H1 (cell line): ENCODE results near the gene EMX1. TPM values are rescaled to one million over a fixed set of nuclear protein-coding genes. Genes with fewer than 3 reads are reported as not detected.

Source experiments
- CTCF ChIA-PET: fragments of 300-600 bp; sonication (Branson Sonifier 250); formaldehyde crosslinking; loops from one replicate; lab custom pipeline; 2021; ENCODE audit not compliant: partially characterized antibody; lab: Charles Lee
- POLR2A ChIA-PET: fragments of 300-600 bp; sonication (Branson Sonifier 250); formaldehyde crosslinking; loops from one replicate; lab custom pipeline; 2021; ENCODE audit warnings: inconsistent platforms; ENCODE audit not compliant: partially characterized antibody; lab: Charles Lee
- DNase-seq, 2 experiments: peaks; one replicate each; pipeline versions ENCODE4 v3.0.0 to v3.0.0-alpha.2; 2010 to 2022; ENCODE audit warnings: low spot score in 2 of 2, low read depth in 1 of 2, mixed read lengths in 1 of 2
- FAIRE-seq: peaks from 2 replicates; lab custom pipeline; 2011; peaks lifted over from hg19 to GRCh38; lab: Jason Lieb, UNC
- H2AFZ ChIP-seq: 2 replicates; pipeline ENCODE4 v1.8.1; 2012; ENCODE audit warnings: low read length, inconsistent platforms
- H2AK5ac ChIP-seq: 2 replicates; pipeline ENCODE4 v1.6.1; 2013; ENCODE audit warnings: low read depth, low read length
- H2BK120ac ChIP-seq: replicated peaks from 2 replicates; pipeline ENCODE3; 2013; ENCODE audit warnings: low read depth, low read length, inconsistent platforms
- H2BK12ac ChIP-seq: 2 replicates; pipeline ENCODE4 v1.6.1; 2013; ENCODE audit warnings: low read depth, low read length
- H2BK15ac ChIP-seq: 2 replicates; pipeline ENCODE4 v1.6.1; 2013; ENCODE audit warnings: low read length
- H2BK20ac ChIP-seq: 2 replicates; pipeline ENCODE4 v1.6.1; 2013; ENCODE audit warnings: low read length
- H2BK5ac ChIP-seq: 2 replicates; pipeline ENCODE4 v1.6.1; 2013; ENCODE audit warnings: low read depth, low read length
- H3K14ac ChIP-seq: 2 replicates; pipeline ENCODE4 v1.6.1; 2013; ENCODE audit warnings: inconsistent platforms; ENCODE audit not compliant: insufficient read length
- H3K18ac ChIP-seq: 2 replicates; pipeline ENCODE4 v1.6.1; 2013; ENCODE audit warnings: low read length; ENCODE audit errors: extremely low read depth
- H3K23ac ChIP-seq: 2 replicates; pipeline ENCODE4 v1.6.1; 2013; ENCODE audit warnings: inconsistent platforms; ENCODE audit not compliant: insufficient read length
- H3K23me2 ChIP-seq: 2 replicates; pipeline ENCODE4 v1.6.1; 2013; ENCODE audit warnings: low read depth, low read length
- H3K27ac ChIP-seq: 2 replicates; pipeline ENCODE4 v1.6.1; 2011; ENCODE audit warnings: low read depth, low read length, inconsistent platforms
- H3K27me3 ChIP-seq, 4 experiments: replicated peaks in 1 of 4; 1 replicate in 1 of 4; 2 replicates in 3 of 4; pipeline versions ENCODE4 v1.6.1 to v1.8.1; 2011 to 2013; ENCODE audit warnings: low read length in 3 of 4, mild to moderate bottlenecking in 3 of 4, inconsistent platforms in 2 of 4, mixed read lengths in 2 of 4, moderate library complexity in 1 of 4; ENCODE audit not compliant: control insufficient read depth in 3 of 4, insufficient read depth in 3 of 4; ENCODE audit errors: extremely low read depth in 1 of 4
- H3K36me3 ChIP-seq, 4 experiments: 2 replicates each; pipeline versions ENCODE4 v1.6.1 to v1.8.1; 2011 to 2013; ENCODE audit warnings: mild to moderate bottlenecking in 4 of 4, low read length in 3 of 4, moderate library complexity in 2 of 4, control low read depth in 1 of 4, inconsistent platforms in 1 of 4; ENCODE audit not compliant: insufficient read depth in 4 of 4, control insufficient read depth in 2 of 4
- H3K4ac ChIP-seq: replicated peaks from 2 replicates; pipeline ENCODE3; 2013; ENCODE audit warnings: low read length, low read depth, mixed read lengths, inconsistent platforms; ENCODE audit not compliant: insufficient read length
- H3K4me1 ChIP-seq, 4 experiments: replicated peaks in 1 of 4; 1 replicate in 1 of 4; 2 replicates in 3 of 4; pipeline versions ENCODE4 v1.6.1 to v1.8.1; 2011 to 2013; ENCODE audit warnings: low read length in 3 of 4, inconsistent platforms in 2 of 4, mixed read lengths in 1 of 4; ENCODE audit not compliant: insufficient read depth in 4 of 4, control insufficient read depth in 3 of 4
- H3K4me2 ChIP-seq, 2 experiments: 2 replicates each; pipeline versions ENCODE4 v1.6.1 to v1.8.1; 2011 to 2013; ENCODE audit warnings: low read depth in 2 of 2, low read length in 2 of 2, control low read depth in 1 of 2, inconsistent platforms in 1 of 2, mild to moderate bottlenecking in 1 of 2; ENCODE audit not compliant: insufficient read depth in 1 of 2
- H3K4me3 ChIP-seq, 4 experiments: fragments of 200-600, 300-600 bp in 1 of 4; sonication (generic), shearing (Covaris generic), sonication (Bioruptor Twin) in 1 of 4; 2 replicates each; pipeline versions ENCODE4 v1.5.1 to v1.8.1; 2011 to 2016; ENCODE audit warnings: low read length in 4 of 4, low read depth in 3 of 4, control low read depth in 2 of 4, inconsistent platforms in 2 of 4, mild to moderate bottlenecking in 2 of 4, mixed read lengths in 1 of 4, moderate library complexity in 1 of 4; ENCODE audit not compliant: insufficient read depth in 2 of 4; ENCODE audit errors: extremely low read depth in 1 of 4
- H3K56ac ChIP-seq: replicated peaks from 2 replicates; pipeline ENCODE3; 2013; ENCODE audit warnings: low read depth, mild to moderate bottlenecking, mixed read lengths, low read length, inconsistent platforms; ENCODE audit not compliant: insufficient read length
- H3K79me1 ChIP-seq: 2 replicates; pipeline ENCODE4 v1.6.1; 2013; ENCODE audit warnings: low read depth, low read length, control low read depth
- H3K79me2 ChIP-seq, 2 experiments: 2 replicates each; pipeline versions ENCODE4 v1.6.1 to v1.8.1; 2012 to 2013; ENCODE audit warnings: low read length in 2 of 2, mild to moderate bottlenecking in 2 of 2, inconsistent platforms in 1 of 2; ENCODE audit not compliant: insufficient read depth in 2 of 2, control insufficient read depth in 1 of 2
- H3K9ac ChIP-seq, 4 experiments: replicated peaks in 1 of 4; 1 replicate in 1 of 4; 2 replicates in 3 of 4; pipeline versions ENCODE4 v1.6.1 to v1.8.1; 2011 to 2013; ENCODE audit warnings: low read depth in 3 of 4, low read length in 3 of 4, control low read depth in 2 of 4, mild to moderate bottlenecking in 2 of 4, moderate library complexity in 2 of 4, inconsistent platforms in 1 of 4; ENCODE audit errors: extremely low read depth in 1 of 4
- H3K9me3 ChIP-seq, 2 experiments: 2 replicates each; pipeline versions ENCODE4 v1.6.1 to v1.8.1; 2012 to 2013; ENCODE audit warnings: mild to moderate bottlenecking in 2 of 2, moderate library complexity in 2 of 2, control low read depth in 1 of 2, inconsistent platforms in 1 of 2, low read depth in 1 of 2, low read length in 1 of 2, mixed read lengths in 1 of 2; ENCODE audit not compliant: insufficient read depth in 2 of 2
- H4K20me1 ChIP-seq, 2 experiments: replicated peaks in 1 of 2; 2 replicates each; pipeline versions ENCODE3 to v1.8.1; 2011 to 2013; ENCODE audit warnings: inconsistent platforms in 2 of 2, low read length in 2 of 2, mild to moderate bottlenecking in 1 of 2; ENCODE audit not compliant: insufficient read depth in 2 of 2, control insufficient read depth in 1 of 2
- H4K5ac ChIP-seq: 2 replicates; pipeline ENCODE4 v1.6.1; 2013; ENCODE audit warnings: low read length, low read depth, mixed read lengths, inconsistent platforms; ENCODE audit not compliant: insufficient read length
- H4K8ac ChIP-seq: 2 replicates; pipeline ENCODE4 v1.8.0; 2013; ENCODE audit warnings: mild to moderate bottlenecking, moderate library complexity, low read length, inconsistent platforms; ENCODE audit not compliant: insufficient read depth; ENCODE audit errors: extremely low read depth
- H4K91ac ChIP-seq: replicated peaks from 2 replicates; pipeline ENCODE3; 2013; ENCODE audit warnings: low read length, mixed read lengths, inconsistent platforms; ENCODE audit not compliant: insufficient read length
- CEBPB ChIP-seq: IDR thresholded peaks from 2 replicates; pipeline ENCODE4 v1.6.1; 2012; ENCODE audit warnings: low read depth, low read length
- EGR1 ChIP-seq: IDR thresholded peaks from 2 replicates; pipeline ENCODE4 v1.6.1; 2011; ENCODE audit warnings: low read depth, low read length, borderline replicate concordance
- EZH2 ChIP-seq: fragments of 200-600 bp; sonication (generic); IDR thresholded peaks from 2 replicates; pipeline ENCODE4 v1.7.1; 2012; ENCODE audit warnings: low read depth, mild to moderate bottlenecking, moderate library complexity, low read length, inconsistent platforms; ENCODE audit not compliant: severe bottlenecking
- HDAC6 ChIP-seq: IDR thresholded peaks from one replicate; pipeline ENCODE4 v1.7.1; 2012; ENCODE audit warnings: low read depth, mild to moderate bottlenecking, inconsistent platforms, low read length, moderate library complexity
- KDM1A ChIP-seq: fragments of 200-600, 300-600 bp; sonication (generic); IDR thresholded peaks from 2 replicates; pipeline ENCODE4 v1.7.1; 2016; ENCODE audit warnings: mild to moderate bottlenecking, low read length, borderline replicate concordance
- MAFK ChIP-seq: IDR thresholded peaks from 2 replicates; pipeline ENCODE4 v1.6.1; 2012; ENCODE audit warnings: low read depth, mild to moderate bottlenecking, improper control_type of control experiment, low read length
- RAD21 ChIP-seq, 2 experiments: IDR thresholded peaks in 1 of 2; conservative IDR thresholded peaks in 1 of 2; 2 replicates each; pipeline ENCODE4 v1.6.1; 2011; ENCODE audit warnings: low read depth in 2 of 2, low read length in 2 of 2, improper control_type of control experiment in 1 of 2, inconsistent platforms in 1 of 2, mild to moderate bottlenecking in 1 of 2, moderate library complexity in 1 of 2
- RFX5 ChIP-seq: IDR thresholded peaks from 2 replicates; pipeline ENCODE4 v1.6.1; 2011; ENCODE audit warnings: low read depth, low read length, improper control_type of control experiment, borderline replicate concordance
- SAP30 ChIP-seq: fragments of 300-600 bp; sonication (generic); IDR thresholded peaks from 2 replicates; pipeline ENCODE4 v1.7.1; 2012; ENCODE audit warnings: low read length, moderate library complexity, mild to moderate bottlenecking, inconsistent platforms; ENCODE audit not compliant: insufficient read depth, insufficient replicate concordance
- SP4 ChIP-seq: IDR thresholded peaks from 2 replicates; pipeline ENCODE4 v1.6.1; 2012; ENCODE audit warnings: low read length, inconsistent platforms
- WGBS, 2 experiments: shearing (Covaris generic) in 1 of 2; methylation state at CpG; one replicate each; pipeline versions ENCODE4 v1.1.6 to v1.1.7; 2013 to 2015; ENCODE audit warnings: low lambda C conversion rate in 2 of 2, mixed read lengths in 2 of 2, inconsistent platforms in 1 of 2, low coverage in 1 of 2, missing lambda C conversion rate in 1 of 2; ENCODE audit not compliant: insufficient replicate concordance in 2 of 2, insufficient coverage in 1 of 2, insufficient read length in 1 of 2; ENCODE audit errors: extremely low coverage in 1 of 2, missing lambda C conversion rate in 1 of 2; 5-methylcytosine and 5-hydroxymethylcytosine counted together
- polyA plus RNA-seq, 7 experiments: library from polyadenylated mRNA; depleted of rRNA in 3 of 7; stranded (reverse) in 5 of 7; unstranded in 2 of 7; fragments of >200 nt in 5 of 7; fragments of 200-250 nt in 2 of 7; gene quantifications; 1 replicate in 5 of 7; 2 replicates in 1 of 7; 4 replicates in 1 of 7; pipeline versions ENCODE4 v1.2.1 to v1.2.3, GENCODE V29; 2011 to 2013; ENCODE audit warnings: missing spikeins in 2 of 7, mixed read lengths in 2 of 7
- total RNA-seq: library from RNA; stranded (reverse); fragmentation: NEBNext Ultra II Directional; extraction: Animal tissue kit (Norgen Biotek cat#: 25700); gene quantifications from 2 replicates; pipeline ENCODE4 v1.2.1, GENCODE V29; 2021
- TF ChIP-seq, protein P1 (sequence below): IDR thresholded peaks from 2 replicates; pipeline ENCODE4 v1.6.1; 2012; ENCODE audit warnings: low read length, inconsistent platforms

The EMX1 gene
- total and polyA plus RNA-seq, 2 of the 8 experiments (the other 6 are each of a cell fraction or from before 2014, with no cell fraction given) = 2.4 to 4.9 TPM

DNA sequence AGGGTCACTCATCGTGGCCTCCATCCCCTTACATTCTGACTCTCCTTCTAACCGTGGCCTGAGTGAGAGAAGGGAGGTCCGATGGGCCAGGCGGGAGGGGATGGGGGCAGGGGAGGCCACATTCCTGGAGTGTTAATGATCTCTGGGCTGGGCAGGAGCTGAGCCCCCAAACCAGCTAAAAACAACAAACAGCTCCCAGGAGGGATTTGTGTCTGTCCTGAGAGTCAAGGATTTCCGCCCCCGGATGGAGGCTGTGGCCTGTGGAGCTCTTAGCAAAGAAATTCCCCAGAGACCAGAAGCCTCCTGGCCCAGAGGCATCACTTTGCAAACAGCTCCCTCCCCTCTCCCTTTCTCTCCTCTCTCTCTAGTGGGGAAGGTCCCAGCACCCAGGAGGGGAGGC is 23.5 kb downstream of the EMX1 start:
- Histone ChIP-seq H2BK120ac (no peak overlapping the region), H3K79me1 (no peaks in the 10 kb centered on the region), H3K9ac (no peak overlapping the region), H2AK5ac (no peak overlapping the region), H2BK15ac (no peak overlapping the region), H3K27me3 (peaks cover 0 to under 1% (median 0%) of the 10 kb centered on the region in 4 experiments; a peak in 2 of 7 replicates), H4K91ac (no peak overlapping the region), H3K27ac (no peak overlapping the region), H3K14ac (no peak overlapping the region), H4K8ac (no peak overlapping the region), H3K56ac (no peak overlapping the region), H4K5ac (no peak overlapping the region), H3K23me2 (no peaks in the 10 kb centered on the region), H3K4me2 (peak overlapping the region in 1 of 2 experiments; percentile 6; a peak in 1 of 4 replicates), H2BK5ac (peak overlapping the region; percentile 48; the same call in 1 of the 2 replicates), H3K23ac (no peak overlapping the region), H3K18ac (no peak overlapping the region; the same call in 1 of the 2 replicates), H3K4me3 (no peak overlapping the region), H2BK12ac (0 out of 2 replicates have a peak overlapping the region, but pooled peaks have one; percentile 60), H3K4me1 (peaks cover 0 to 22% (median 15%) of the 10 kb centered on the region in 4 experiments; a peak in 6 of 7 replicates), H2BK20ac (peak overlapping the region; percentile 93; the same call in 1 of the 2 replicates), H3K79me2 (no peaks in the 10 kb centered on the region), H4K20me1 (no peaks in the 10 kb centered on the region), H3K4ac (no peak overlapping the region), H2AFZ (no peak overlapping the region), H3K36me3 (no peaks in the 10 kb centered on the region), H3K9me3 (no peaks in the 10 kb centered on the region)
- ChIA-PET CTCF (interaction anchor here (0.6 to 25.6 kb wide), 12 partner anchors 9 to 247 kb away, joined by 3 to 490 read pairs (median 4); partner anchors contain the start of gene SPR), POLR2A (interaction anchor here (0.8 to 2.4 kb wide), 7 partner anchors 11 to 23 kb away, joined by 3 to 11 read pairs (median 4); partner anchors contain the start of gene EMX1)
- WGBS, 2 experiments = 54% methylated on average over 6 of the region's 6 CpGs; no CpG with 5 or more reads in 1 of the 2 experiments
- DNase-seq = no peak
- no peak for FAIRE-seq
- no peak for TF ChIP-seq MAFK
- no peak for TF ChIP-seq HDAC6
- no peak for TF ChIP-seq CEBPB
- TF ChIP-seq SP4 = no peak
- no peak for TF ChIP-seq SAP30
- TF ChIP-seq RFX5 = no peak
- no peak for TF ChIP-seq EZH2
- TF ChIP-seq RAD21 (IDR thresholded peaks at IDR 0.05 in 1 of 2, conservative IDR thresholded peaks at IDR 0.05 in 1 of 2; ENCODE audit: low read depth in 2 of 2, low read length in 2 of 2) = no peak
- TF ChIP-seq KDM1A = no peak
- peak; percentile 47; the same call in 1 of the 2 replicates for TF ChIP-seq EGR1
- TF ChIP-seq, protein P1, sequence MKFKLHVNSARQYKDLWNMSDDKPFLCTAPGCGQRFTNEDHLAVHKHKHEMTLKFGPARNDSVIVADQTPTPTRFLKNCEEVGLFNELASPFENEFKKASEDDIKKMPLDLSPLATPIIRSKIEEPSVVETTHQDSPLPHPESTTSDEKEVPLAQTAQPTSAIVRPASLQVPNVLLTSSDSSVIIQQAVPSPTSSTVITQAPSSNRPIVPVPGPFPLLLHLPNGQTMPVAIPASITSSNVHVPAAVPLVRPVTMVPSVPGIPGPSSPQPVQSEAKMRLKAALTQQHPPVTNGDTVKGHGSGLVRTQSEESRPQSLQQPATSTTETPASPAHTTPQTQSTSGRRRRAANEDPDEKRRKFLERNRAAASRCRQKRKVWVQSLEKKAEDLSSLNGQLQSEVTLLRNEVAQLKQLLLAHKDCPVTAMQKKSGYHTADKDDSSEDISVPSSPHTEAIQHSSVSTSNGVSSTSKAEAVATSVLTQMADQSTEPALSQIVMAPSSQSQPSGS = no peak
